HG02938 (cell line): ENCODE results near the gene GZMM.
"Not testable (repeated sequence)": the region's sequence is repeated elsewhere in the genome, so short reads cannot be mapped to it uniquely, and the experiment has no call there.

Experiments
- ATAC-seq: cut with Tn5 transposase; IDR thresholded peaks from one replicate; pipeline ENCODE4 v1.9.1; 2021; ENCODE audit warnings: mild to moderate bottlenecking, moderate library complexity; ENCODE audit not compliant: unreplicated experiment

The GZMM gene

GRCh38 chr19:580274-580835, 36.5 kb downstream of the GZMM start:
- ATAC-seq, result no peak

GRCh38 chr19:581399-582111, 37.7 kb downstream of the GZMM start:
- no peak for ATAC-seq

GRCh38 chr19:582497-583197, 38.8 kb downstream of the GZMM start:
- no peak for ATAC-seq

GRCh38 chr19:583198-583967, 39.5 kb downstream of the GZMM start:
- ATAC-seq, result no peak

GRCh38 chr19:583968-584239, 40.1 kb downstream of the GZMM start:
- no peak for ATAC-seq

- no peak for ATAC-seq
Measured at GRCh38 chr19:584240-585001, 40.6 kb downstream of the GZMM start.

- not testable (repeated sequence) for ATAC-seq
Measured at GRCh38 chr19:585146-585545, 41.3 kb downstream of the GZMM start.

GRCh38 chr19:585551-586110, 41.8 kb downstream of the GZMM start:
- no peak for ATAC-seq

GRCh38 chr19:588093-588740, 44.4 kb downstream of the GZMM start:
- ATAC-seq, result no peak

GRCh38 chr19:588741-589692, 45.2 kb downstream of the GZMM start:
- no peak for ATAC-seq

GRCh38 chr19:589693-590395, 46.0 kb downstream of the GZMM start, which contains the start of gene HCN2:
TSS of gene HCN2 (plus strand) at chr19:589881. CDS start at chr19:589946, 65 bp downstream.
- no peak for ATAC-seq

GRCh38 chr19:590396-590745, 46.5 kb downstream of the GZMM start:
- no peak for ATAC-seq

- no peak for ATAC-seq
Measured at GRCh38 chr19:590750-591098, 46.9 kb downstream of the GZMM start.

- no peak for ATAC-seq
Measured at GRCh38 chr19:591099-591958, 47.5 kb downstream of the GZMM start.

GRCh38 chr19:592101-592500, 48.2 kb downstream of the GZMM start:
- ATAC-seq, result no peak

- ATAC-seq, result no peak
Measured at GRCh38 chr19:593055-593454, 49.2 kb downstream of the GZMM start.

- ATAC-seq, result no peak
Measured at GRCh38 chr19:593505-593904, 49.7 kb downstream of the GZMM start.
